ENCODE results near the gene CHRM5.
"Not testable (repeated sequence)": the region's sequence is repeated elsewhere in the genome, so short reads cannot be mapped to it uniquely, and the experiment has no call there.

CHRM5 gene

DNA sequence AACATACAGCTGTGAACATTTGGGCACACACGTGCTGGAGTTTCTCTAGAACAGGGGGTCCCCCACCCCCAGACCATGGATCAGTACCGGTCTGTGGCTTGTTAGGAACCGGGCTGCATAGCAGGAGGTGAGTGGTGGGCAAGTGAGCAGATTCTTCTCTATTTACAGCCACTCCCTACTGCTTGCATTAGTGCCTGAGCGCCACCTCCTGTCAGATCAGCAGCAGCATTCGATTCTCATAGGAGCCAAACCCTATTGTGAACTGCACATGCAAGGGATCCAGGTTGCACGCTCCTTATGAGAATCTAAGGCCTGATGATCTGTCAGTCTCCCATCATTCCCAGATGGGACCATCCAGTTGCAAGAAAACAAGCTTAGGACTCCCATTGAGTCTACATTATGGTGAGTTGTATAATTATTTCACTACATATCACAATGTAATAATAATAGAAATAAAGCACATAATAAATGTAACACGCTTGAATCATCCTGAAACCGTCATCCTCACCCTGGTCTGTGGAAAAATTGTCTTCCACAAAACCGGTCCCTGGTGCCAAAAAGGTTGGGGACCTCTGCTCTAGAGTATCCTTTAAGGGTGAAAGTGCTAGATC is 25.8 kb downstream of the CHRM5 start:
- peak; percentile 16 for DNase-seq

DNA sequence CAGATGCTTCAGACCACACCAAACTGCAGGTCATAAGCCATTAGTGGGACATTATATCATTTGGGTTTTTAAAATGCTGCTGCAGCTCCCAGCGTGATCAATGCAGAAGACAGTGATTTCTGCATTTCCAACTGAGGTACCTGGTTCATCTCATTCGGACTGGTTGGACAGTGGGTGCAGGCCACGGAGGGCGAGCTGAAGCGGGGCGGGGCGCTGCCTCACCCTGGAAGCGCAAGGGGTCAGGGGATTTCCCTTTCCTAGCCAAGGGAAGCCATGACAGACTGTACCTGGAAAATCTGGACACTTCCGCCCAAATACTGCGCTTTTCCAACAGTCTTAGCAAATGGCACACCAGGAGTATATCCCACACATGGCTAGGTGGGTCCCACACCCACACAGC is 27.4 kb downstream of the CHRM5 start:
- DNase-seq = not testable (repeated sequence)

DNA sequence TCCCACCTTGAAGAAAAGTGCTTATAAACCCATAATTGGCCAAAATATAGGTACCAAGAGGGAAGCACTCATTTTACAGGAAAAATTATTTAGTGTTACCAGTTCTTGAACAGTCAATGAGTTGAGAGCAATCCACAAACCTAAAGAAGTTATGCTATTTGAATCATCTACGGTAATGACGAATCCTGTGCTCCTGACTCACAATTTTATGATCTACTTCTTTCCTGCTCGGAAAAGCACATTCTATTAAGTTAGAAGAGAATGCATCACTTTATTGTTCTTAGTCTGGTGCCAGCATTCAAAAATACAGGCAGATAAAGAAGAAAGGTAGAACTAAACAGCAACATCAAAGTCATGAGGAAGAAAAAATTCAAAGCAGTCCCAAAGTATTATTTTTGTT is 33.2 kb downstream of the CHRM5 start:
- DNase-seq = no peak

DNA sequence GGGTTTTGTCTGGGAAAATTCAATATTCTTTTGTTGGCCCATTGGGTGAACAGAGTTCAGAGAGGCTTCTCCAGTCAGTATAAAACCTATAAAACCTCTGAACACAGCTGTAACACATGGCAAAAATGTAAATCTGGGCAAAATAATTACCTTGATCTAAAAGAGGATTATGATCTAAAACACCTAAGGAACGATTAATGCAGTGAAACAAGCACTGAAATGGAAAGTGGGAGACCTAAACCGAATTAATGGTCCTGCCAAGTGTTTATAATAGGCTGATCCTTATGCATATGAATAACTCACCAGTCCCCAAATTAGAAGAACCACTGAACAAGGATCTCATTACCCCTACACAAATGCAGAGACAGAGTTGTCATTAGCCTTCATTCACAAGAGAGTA is 38.1 kb downstream of the CHRM5 start:
- DNase-seq = no peak

DNA sequence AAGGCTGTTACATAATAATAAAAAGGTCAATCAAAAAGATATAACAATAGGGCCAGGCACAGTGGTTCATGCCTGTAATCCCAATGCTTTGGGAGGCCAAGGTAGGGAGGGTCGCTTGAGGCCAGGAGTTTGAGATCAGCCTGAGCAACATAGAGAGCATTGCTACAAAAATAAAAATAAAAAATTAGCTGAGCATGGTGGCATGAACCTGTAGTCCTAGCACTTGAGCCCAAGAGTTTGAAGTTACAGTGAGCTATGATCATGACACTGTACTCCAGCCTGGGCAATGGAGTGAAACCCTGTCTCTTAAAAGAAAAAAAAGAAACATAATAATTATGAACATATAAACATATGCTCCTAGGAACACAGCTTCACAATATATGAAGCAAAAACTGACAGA is 41.4 kb downstream of the CHRM5 start:
- DNase-seq = no peak

DNA sequence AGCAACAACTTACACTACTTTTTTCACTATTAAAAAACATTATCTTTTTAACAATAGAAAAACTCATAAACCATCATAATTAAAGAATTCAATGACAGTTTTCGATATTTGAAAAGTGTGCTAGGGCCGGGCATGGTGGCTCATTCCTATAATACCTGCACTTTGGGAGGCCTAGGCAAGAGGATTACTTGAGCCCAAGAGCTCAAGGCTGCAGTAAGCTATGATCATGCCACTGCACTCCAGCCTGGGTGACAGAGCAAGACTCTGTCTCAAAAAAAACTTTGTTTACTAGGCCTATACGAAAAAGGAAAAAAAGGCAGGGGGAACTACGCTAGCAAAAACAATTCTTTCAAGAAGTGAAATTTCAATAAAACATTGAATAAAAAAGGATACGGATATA is 42.6 kb downstream of the CHRM5 start:
- no peak for DNase-seq

DNA sequence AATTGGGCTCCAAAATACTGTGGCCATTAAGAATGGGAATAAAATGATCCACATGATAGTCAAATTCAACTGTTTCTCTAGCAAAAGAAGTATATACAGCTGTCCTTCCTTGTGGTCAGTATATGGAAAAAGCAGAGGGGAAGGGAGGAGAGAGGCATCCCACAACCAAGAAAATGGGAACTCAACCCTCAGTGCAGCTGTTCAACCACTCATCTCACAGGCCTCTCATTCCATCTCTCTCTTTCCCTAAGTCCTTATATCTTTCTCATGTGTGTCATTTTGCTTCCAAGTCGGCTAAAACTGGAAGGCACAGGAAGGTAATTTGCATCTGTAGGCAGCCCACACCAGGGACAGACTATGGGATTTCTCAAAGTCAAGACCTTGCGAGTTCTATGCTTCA is 43.2 kb downstream of the CHRM5 start:
- no peak for DNase-seq

DNA sequence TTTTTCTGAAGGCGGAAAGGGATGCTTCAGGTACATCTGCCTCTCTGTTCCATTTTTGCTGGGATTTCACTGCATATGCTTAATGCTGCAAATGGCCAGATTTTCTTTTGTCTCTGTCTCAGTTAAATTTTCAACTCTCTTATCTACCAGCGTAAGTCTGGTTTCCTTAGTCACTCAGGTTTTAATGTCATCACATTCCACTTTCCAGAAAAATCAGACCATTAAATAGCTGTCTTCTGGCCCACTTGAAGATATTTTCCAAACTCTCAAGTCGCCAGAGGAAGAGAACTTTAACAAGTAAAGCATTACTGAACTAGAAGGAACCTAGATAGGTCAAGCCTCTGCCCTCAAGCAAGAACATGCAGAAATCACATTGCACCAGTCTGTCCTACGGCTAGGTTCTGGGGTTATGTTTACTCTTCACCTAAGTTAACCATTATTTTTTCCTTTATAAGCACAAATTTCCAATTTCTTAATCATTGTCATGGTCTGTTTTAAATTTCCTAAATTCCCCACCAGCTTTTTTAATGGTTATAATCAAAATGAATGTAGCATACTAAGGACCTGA is 44.2 kb downstream of the CHRM5 start:
- DNase-seq = no peak

DNA sequence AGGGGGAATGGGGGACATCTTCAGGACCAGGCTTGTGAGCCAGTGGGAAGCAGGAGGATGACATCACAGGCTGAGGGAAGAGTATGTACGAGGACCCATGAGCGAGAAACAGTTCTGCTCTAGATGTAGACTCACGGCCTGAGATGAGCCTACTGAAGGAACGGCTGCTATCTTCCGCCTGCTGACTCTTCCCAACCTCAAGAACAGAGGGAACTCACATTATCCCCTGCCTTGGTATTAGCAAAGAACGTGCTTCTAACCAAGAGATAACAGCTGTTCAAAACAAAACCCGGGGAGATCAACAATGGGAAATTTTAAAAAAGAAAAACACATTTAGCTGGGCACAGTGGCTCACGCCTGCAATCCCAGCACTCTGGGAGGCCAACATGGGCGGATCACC is 45.4 kb downstream of the CHRM5 start:
- no peak for DNase-seq

DNA sequence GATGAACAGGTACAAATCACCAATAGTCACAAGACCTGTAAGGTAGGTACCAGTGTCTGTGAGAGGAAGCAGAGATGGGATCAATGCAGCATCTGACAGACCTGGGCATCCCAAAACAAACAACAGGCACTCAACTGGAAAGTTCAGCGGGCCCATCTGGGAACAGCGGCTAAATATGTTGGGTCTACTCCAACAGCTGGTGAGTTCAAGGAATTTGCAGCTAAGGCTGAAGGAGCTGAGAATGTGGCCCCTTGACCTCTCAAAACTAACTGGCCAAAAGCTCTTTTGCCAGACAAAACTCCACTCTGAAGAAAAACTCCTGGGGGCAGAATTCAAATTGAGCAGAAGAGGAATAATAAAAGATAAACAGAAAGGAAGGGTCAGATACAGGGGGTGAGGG is 46.3 kb downstream of the CHRM5 start:
- no peak for DNase-seq

DNA sequence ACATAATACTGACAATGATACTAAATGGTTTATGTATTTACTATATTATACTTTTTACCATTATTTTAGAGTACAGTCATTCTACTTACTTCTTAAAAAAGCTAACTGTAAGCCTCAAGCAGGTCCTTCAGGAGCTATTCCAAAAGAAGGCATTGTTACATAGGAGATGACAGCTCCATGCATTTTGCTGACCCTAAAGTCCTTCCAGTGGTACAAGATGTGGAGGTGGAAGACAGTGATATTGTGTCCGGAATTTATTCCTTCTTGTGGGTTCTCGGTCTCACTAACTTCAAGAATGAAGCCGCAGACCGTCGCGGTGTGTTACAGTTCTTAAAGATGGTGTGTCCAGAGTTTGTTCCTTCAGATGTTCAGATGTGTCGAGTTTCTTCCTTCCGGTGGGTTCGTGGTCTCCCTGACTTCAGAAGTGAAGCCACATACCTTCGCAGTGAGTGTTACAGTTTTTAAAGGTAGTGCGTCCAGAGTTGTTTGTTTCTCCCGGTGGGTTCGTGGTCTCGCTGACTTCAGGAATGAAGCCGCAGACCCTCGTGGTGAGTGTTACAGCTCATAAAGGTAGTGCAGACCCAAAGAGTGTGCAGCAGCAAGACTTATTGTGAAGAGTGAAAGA is 49.8 kb downstream of the CHRM5 start:
- peak; percentile 64 for DNase-seq

DNA sequence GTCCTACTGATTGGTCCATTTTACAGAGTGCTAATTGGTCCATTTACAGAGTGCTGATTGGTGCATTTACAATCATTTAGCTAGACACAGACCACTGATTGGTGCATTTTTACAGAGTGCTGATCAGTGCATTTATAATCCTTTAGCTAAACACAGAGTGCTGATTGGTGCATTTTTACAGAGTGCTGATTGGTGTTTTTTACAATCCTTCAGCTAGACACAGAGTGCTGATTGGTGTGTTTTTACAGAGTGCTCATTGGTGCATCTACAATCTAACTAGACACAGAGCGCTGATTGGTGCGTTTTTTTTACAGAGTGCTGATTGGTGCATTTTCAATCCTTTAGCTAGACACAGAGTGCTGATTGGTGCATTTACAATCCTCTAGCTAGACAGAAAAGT is 50.4 kb downstream of the CHRM5 start:
- not testable (repeated sequence) for DNase-seq

DNA sequence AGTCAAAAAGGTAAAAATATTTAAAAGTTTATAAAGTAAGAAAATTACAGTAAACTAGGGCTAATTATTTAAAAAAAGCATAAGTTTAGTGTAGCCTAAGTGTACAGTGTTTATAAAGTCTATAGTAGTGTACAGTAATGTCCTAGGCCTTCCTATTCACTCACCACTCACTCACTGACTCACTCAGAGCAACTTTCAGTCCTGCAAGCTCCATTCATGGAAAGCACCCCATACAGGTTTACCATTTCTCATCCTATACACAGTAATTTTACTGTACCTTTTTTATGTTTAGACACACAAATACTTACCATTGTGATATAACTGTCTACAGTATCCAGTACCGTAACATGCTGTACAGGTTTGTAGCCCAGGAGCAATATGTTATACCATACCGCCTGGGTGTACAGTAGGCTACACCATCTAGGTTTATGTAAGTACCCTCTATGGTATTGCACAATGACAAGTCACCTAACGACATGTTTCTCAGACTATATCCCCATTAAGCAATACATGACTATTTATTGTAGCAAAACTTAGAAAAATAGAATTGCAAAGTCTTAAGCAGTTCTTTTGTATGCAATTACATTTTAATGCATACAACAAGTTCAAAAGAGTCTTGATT is 51.2 kb downstream of the CHRM5 start:
- no peak for DNase-seq

DNA sequence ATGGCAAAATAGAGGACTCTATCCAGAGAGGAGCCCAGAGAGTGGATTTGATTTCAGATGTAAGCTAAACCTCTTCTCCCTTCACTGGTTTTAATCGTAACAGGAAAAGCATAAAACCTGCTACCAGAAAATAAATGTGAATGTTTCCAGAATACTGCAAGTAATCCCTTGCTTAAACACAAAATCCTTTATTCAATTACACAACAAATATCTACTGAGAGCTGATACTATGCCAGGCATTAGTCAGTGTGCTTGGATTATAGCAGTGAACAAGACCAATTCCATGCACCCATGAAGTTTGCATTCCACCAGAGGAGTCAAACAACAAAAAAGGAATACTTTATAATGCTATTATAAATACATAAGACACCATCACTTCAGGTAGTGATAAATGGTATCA is 55.6 kb downstream of the CHRM5 start:
- DNase-seq = no peak

DNA sequence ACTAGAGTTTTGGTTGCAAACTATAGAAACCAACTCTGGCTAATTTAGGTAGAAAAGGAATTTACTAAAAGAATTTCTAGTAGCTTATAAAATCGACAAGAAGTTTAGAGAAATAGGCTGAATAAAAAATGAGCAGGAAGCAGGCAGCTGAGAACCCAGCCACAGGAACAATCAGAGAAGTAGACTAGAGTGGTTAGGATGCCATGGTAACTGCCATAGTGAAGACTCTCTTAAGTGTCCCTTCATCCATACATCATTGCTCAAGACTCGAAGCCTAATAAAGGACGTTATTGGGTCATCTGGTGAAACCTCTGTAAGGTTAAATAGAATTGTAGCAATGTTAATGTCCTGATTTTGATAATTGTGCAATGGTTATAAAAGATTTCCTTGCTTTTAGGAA is 57.0 kb downstream of the CHRM5 start:
- DNase-seq = no peak

DNA sequence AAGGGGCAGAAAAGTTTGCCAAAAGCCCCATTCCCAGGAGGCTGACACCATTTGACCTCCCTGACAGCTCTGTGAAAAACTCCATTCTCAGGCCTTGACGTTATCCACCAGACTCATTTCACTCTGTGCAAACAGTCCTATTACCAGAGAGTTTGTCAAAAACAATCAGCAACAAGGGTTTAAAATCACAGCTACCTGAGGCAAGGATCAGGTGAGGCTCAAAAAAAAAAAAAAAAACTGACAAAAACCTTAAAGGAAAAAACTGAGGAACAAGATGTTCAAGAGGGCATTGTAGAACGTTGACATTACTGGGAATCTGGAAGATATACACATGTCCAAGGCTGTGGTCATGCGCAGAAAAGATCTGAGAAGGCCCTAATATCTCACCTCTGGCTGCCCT is 59.3 kb downstream of the CHRM5 start:
- no peak for DNase-seq

DNA sequence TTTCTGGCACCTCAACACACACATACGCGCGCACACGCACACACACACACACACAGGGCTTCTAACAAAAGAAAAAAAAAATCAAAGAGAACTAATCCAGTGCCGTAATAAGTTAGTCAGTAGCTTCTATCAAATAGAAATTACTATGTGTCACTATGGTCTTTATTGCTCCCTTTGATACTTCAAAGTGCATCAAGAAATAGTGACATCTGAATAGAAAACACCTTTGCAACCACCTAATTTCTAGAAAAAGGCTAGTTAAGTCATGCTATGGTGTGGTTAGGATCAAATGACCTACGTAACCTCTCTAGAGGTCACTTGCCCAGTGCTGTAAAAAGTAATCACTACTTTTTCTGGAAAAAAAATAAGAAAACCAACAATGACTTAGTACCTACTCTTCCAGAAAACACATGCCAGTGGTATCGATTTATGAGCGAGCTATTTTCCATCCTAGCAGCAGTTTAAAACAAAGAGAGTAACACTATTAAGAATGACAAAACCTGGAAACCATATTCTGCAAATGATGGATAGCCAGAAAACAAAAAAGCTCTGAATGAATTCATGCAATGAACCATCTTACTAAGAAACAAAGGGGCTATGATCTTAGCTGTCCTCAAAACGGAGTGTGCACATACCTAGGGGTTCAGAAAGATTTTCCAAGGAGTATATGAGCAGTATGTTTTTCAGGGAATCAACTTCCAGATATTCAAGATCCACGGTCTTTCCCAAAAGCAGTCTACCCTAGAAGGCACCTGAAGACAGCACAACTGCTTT is 63.9 kb downstream of the CHRM5 start:
- DNase-seq = peak; percentile 5

DNA sequence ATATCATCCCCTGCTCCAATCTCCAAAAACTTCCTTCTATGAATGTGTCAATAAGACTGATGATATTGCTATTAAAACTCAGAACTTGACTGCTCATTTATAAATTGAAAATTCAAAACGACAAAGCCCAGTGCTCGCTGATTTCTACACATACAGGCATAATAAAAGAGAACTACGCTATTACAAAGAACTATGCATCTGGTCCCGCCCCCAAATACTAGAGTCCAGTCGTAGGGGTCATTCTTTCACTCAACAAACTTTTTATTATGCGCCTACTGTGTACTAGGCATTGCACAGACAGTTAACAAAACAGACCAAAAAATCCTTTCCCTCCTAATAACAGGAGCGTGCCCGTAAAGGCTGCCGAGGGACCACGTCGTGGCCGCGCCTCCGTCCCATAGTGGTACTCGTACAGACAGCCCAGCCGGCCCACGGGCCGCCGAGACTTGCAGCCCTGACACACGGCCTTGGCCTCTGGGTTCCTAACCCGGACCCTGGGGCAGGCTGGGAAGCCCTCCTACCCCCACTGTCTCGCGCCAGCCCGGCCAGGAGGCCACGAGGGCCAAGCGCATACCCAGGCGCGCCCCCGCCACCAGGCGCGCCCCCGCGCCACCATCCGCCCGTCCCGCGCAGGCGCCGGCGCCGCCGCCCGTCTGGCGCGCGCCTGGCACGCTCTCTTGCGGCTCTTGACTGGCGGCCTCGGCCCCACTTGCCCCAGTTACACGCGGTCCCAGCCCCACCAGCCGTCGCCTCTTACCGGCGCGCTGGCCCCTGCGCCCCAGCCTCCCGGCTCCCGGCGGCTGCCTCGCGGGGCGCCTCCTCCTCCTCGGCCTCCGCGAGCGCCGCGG is 70.0 kb downstream of the CHRM5 start:
- DNase-seq = peak; percentile 79

DNA sequence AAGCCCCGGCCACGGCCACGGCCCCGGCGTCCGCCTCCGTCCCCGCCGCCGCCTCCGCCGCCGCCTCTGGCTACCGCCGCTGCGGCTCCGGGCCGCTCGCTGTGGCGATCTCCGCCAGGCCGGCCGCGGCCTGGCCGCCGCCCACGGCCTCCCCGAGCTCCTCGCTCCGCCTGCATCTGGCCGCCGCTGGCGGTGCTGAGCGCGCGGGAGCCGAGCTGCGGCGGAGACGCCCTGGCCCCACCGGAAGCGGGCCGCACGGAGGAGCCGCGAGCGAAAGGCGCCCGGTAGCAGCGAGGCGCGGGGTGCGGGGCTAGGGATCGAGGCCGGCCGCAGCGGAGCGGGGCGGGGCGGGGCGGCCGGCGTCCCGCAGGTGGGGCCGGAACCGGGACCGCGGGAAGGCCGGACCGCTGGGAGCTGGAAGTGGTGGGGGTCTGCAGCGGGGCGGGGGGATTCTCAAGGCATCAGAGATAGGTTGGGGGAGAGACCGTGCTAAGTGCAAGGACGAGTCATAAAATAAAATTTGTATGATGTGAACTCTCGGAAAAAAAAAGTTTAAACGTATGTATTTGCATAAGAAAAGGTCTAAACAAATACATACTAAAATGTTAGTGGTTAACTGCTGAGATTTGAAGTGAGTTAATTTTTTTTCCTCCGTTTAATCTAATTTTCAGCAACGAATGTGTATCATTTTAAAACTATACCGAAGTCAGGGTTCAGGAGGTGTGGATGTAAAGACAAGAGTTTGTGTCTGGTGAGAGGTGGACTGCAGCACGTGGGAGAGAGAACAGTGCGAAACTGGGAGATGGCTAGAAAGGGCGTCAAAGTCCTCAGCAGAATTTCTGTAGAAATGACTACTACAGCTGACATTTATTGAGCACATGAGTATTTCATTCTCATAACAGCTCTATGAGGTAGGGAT is 70.8 kb downstream of the CHRM5 start, which contains the start of gene AVEN:
Gene AVEN (minus strand): TSS at position 334 of the 919 bp plus-strand sequence. CDS start 158 bp downstream, at position 176.
- peak; percentile 67 for DNase-seq

DNA sequence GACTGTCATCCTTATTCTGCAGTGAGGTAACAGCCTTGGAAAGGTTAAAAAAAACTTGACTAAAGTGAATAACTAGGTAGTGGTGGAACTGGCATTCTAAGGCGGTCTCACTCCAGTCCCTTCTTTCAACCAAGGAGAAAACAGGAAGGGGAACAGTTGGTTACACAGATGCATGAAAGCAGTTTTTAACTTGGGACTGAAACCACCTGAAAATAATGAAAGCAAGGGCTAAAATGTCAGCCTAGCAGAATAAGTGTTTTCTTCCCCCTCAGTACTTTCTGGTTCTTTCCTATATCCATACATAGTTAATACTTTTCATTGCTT is 71.5 kb downstream of the CHRM5 start:
- DNase-seq = no peak

DNA sequence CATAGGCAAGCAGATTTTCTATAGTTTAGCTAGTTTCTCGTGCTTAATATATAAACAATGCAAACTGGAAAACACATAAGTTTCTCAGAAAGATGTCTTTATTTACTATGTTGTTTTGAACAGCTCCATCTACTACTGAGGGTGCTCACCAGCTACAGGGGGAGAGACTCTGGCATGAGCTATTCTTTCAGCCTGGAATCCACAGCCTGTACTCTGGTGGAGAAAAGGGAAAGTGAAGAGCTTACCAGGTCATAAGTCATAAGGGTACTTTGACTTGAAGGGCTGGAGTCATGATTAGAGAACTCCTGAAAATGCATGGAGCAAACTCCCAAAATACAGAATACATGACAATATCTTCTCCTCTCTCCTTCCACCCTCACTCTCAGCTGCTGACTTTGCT is 75.1 kb downstream of the CHRM5 start:
- no peak for DNase-seq

DNA sequence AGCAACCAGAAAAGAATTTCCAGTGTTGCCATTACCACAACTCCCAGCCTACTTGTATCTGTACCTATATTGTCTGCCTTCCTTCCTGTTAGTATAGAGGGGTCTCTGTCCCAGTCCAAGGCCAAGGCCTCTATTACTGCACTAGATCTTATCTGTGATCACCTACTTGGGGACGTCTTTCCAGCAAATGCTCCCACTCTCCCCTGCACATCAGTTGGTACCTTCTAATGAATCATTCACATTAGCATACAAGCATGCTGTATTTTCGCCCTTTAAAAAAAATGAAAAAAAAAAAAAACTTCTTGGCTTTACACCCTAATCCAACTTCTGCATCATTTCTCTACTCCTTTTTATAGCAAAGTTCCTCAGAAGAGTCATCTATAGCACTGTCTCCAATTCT is 75.5 kb downstream of the CHRM5 start:
- no peak for DNase-seq
